Esophagus squamous epithelium (tissue), 5 donors: Measurements from ENCODE around the gene LTBP1. TPM values are rescaled to one million over a fixed set of nuclear protein-coding genes. Genes with fewer than 3 reads are reported as not detected.

Experiments used
- DNase-seq: peaks from one replicate; lab custom pipeline; 2025; lab: John Stamatoyannopoulos, UW
- H3K27ac ChIP-seq, 4 donors: fragments of 200-600 bp; sonication (generic); one replicate each; pipeline ENCODE4 v1.5.1; 2016 to 2019; ENCODE audit warnings: mild to moderate bottlenecking in 1 of 4
- H3K27me3 ChIP-seq, 4 donors: fragments of 200-600 bp; sonication (generic); 1 replicate in 3 of 4; 2 replicates in 1 of 4; pipeline versions ENCODE4 v1.5.1 to v1.6.0; 2017 to 2021; ENCODE audit warnings: antibody characterized with exemption in 1 of 4
- H3K36me3 ChIP-seq, 3 donors: fragments of 200-600 bp; sonication (generic); one replicate each; pipeline ENCODE4 v1.5.1; 2016 to 2019
- H3K4me1 ChIP-seq, 3 donors: fragments of 200-600 bp; sonication (generic); one replicate each; pipeline ENCODE4 v1.5.1; 2017 to 2019
- H3K4me3 ChIP-seq, 4 donors: fragments of 200-600 bp; sonication (generic); 1 replicate in 3 of 4; 2 replicates in 1 of 4; pipeline ENCODE4 v1.5.1; 2016 to 2019; ENCODE audit warnings: mild to moderate bottlenecking in 2 of 4, moderate library complexity in 1 of 4
- H3K9me3 ChIP-seq, 3 donors: fragments of 200-600 bp; sonication (generic); one replicate each; pipeline ENCODE4 v1.5.1; 2016 to 2019
- CTCF ChIP-seq, 6 experiments: fragments of 450-650 bp in 4 of 6; fragments of 200-600 bp in 2 of 6; sonication (generic) in 2 of 6; IDR thresholded peaks; one replicate each; pipeline ENCODE4 v1.5.1; 2016 to 2019; ENCODE audit warnings: antibody characterized with exemption in 6 of 6, mild to moderate bottlenecking in 4 of 6, moderate library complexity in 4 of 6
- POLR2A ChIP-seq, 4 donors: fragments of 450-650 bp; IDR thresholded peaks; one replicate each; pipeline ENCODE4 v1.6.1; 2017; ENCODE audit warnings: antibody characterized with exemption in 4 of 4, mild to moderate bottlenecking in 4 of 4, moderate library complexity in 3 of 4
- WGBS, 2 donors: methylation state at CpG; one replicate each; pipeline ENCODE4 v1.1.5; 2018; 5-methylcytosine and 5-hydroxymethylcytosine counted together
- intact Hi-C: fragments of 100-400 bp; cut with DNase I; formaldehyde crosslinking; loops from one replicate; pipeline ENCODE4 v1.15.0; 2022
- total RNA-seq, 4 donors: library from RNA; depleted of rRNA; stranded (reverse); fragments of >200 nt; gene quantifications; one replicate each; pipeline ENCODE4 v1.1.0, GENCODE V29; 2016
- donor health status: DM: yes; HTN: yes; CAD: no.

Gene LTBP1
- total RNA-seq, 4 donors from 2014 or later = 5.5 to 69.4 (median 32.6) TPM

GRCh38 chr2:33030326-33030725, 83.6 kb downstream of the LTBP1 start:
- 77 to 79% methylated on average over 3 of the region's 3 CpGs for WGBS, 2 donors
- no peak for TF ChIP-seq POLR2A (IDR thresholded peaks at IDR 0.05)
- no peak for TF ChIP-seq CTCF (IDR thresholded peaks at IDR 0.05)
- Histone ChIP-seq H3K27me3 (no peaks in the 10 kb centered on the region), H3K4me3 (no peak overlapping the region), H3K27ac (no peak overlapping the region), H3K9me3 (no peaks in the 10 kb centered on the region), H3K4me1 (peaks cover 0 to 15% (median 0%) of the 10 kb centered on the region in 3 donors), H3K36me3 (no peaks in the 10 kb centered on the region)
- intact Hi-C loops = no loop called here
- DNase-seq = no peak

GRCh38 chr2:33032245-33032644, 85.5 kb downstream of the LTBP1 start:
- WGBS, 2 donors = 91 to 97% methylated on average over 2 of the region's 2 CpGs
- intact Hi-C loops = no loop called here

GRCh38 chr2:33033606-33034081, 86.9 kb downstream of the LTBP1 start:
- Histone ChIP-seq H3K4me3 (peak overlapping the region in 2 of 4 donors; percentile 21 to 30), H3K36me3 (no peaks in the 10 kb centered on the region), H3K27ac (peak overlapping the region in 1 of 4 donors; percentile 26), H3K27me3 (no peaks in the 10 kb centered on the region), H3K4me1 (peaks cover 0 to 26% (median 10%) of the 10 kb centered on the region in 3 donors), H3K9me3 (no peaks in the 10 kb centered on the region)
- intact Hi-C loops = no loop called here
- 43 to 67% methylated on average over 5 to 7 of the region's 7 CpGs for WGBS, 2 donors
- DNase-seq = no peak
- peak; percentile 24 to 58 (median 50) for TF ChIP-seq CTCF (IDR thresholded peaks at IDR 0.05)
- no peak for TF ChIP-seq POLR2A (IDR thresholded peaks at IDR 0.05)

More at GRCh38 chr2:33032245-33032644, 85.5 kb downstream of the LTBP1 start:
- no peak for DNase-seq
- no peak overlapping the region for H3K4me3 ChIP-seq
- peaks cover 0 to 15% (median 0%) of the 10 kb centered on the region in 3 donors for H3K4me1 ChIP-seq
- no peak overlapping the region for H3K27ac ChIP-seq
- TF ChIP-seq CTCF (IDR thresholded peaks at IDR 0.05) (no peak), POLR2A (IDR thresholded peaks at IDR 0.05) (no peak)
- no peaks in the 10 kb centered on the region for H3K36me3 ChIP-seq
- no peaks in the 10 kb centered on the region for H3K27me3 ChIP-seq
- no peaks in the 10 kb centered on the region for H3K9me3 ChIP-seq

- H3K4me1 ChIP-seq = peaks cover 0 to 29% (median 10%) of the 10 kb centered on the region in 3 donors
- TF ChIP-seq CTCF (IDR thresholded peaks at IDR 0.05) (peak in 5 of 6 experiments; percentile 19 to 67 (median 52)), POLR2A (IDR thresholded peaks at IDR 0.05) (no peak)
- DNase-seq = no peak
- H3K4me3 ChIP-seq = peak overlapping the region in 1 of 4 donors; percentile 37
- peak overlapping the region in 2 of 4 donors; percentile 20 to 55 for H3K27ac ChIP-seq
- H3K9me3 ChIP-seq = no peaks in the 10 kb centered on the region
- H3K36me3 ChIP-seq = no peaks in the 10 kb centered on the region
- intact Hi-C loops = no loop called here
- 24 to 38% methylated on average over 8 of the region's 8 CpGs for WGBS, 2 donors
- no peaks in the 10 kb centered on the region for H3K27me3 ChIP-seq
Measured at GRCh38 chr2:33034784-33035183, 88.0 kb downstream of the LTBP1 start.

GRCh38 chr2:33038230-33038629, 91.5 kb downstream of the LTBP1 start:
- 31 to 34% methylated on average over 4 of the region's 4 CpGs for WGBS, 2 donors
- DNase-seq = no peak
- Histone ChIP-seq H3K36me3 (no peaks in the 10 kb centered on the region), H3K4me1 (peaks cover 0 to 35% (median 16%) of the 10 kb centered on the region in 3 donors), H3K27me3 (no peaks in the 10 kb centered on the region), H3K9me3 (no peaks in the 10 kb centered on the region), H3K27ac (peak overlapping the region in 1 of 4 donors; percentile 45), H3K4me3 (no peak overlapping the region)
- intact Hi-C loops = no loop called here
- TF ChIP-seq POLR2A (IDR thresholded peaks at IDR 0.05) (no peak), CTCF (IDR thresholded peaks at IDR 0.05) (no peak)
